Measurements from ENCODE around the gene BEST1.

DNA sequence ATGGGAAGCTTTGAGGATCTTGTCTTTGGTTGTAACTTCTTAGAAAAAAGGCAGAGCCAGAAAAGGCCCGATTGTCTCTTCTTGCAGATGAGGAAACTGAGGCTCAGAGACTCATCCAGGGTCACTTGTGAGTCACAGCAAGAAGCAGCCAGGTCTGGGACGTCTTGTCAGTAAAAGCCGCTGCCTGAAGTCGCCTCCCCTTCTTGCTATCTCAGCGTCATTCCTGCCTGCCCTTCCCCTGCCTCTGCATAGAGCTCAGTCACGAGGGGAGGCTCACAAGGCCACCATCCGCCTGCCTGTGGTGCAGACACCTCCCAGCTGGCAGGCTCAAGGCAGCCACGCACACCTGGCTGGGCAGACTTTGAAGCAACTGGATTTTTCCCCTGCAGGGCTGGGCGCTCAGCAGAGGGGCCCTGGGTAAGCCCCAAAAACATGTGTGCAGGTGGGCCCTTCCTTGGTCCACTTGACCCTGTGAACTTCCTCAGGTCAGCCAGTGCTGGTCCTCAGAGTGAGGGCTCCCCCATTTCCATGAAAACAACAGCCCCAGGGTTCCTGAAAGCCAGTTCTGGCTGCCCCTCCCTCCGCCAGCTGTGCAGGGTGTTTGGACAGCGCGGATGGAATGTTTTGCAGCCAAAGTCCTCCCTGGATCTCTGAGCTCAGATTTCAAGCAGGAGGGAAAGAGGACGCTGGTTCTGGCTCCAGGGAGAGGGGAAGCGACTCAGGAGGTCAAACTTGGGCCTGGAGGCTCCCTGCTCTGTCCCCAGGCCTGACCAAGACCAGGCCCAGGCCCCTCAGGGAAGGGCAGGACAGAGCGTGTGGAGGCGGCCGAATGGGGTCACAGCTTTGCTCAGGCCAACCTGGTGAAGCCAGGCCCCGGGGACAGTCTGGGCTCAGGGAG lies 26.7 kb upstream of the BEST1 start:
- TF ChIP-seq POLR2A (IDR thresholded peaks at IDR 0.05), result peak in 1 of 2 donors; percentile 7
- TF ChIP-seq, protein P1, sequence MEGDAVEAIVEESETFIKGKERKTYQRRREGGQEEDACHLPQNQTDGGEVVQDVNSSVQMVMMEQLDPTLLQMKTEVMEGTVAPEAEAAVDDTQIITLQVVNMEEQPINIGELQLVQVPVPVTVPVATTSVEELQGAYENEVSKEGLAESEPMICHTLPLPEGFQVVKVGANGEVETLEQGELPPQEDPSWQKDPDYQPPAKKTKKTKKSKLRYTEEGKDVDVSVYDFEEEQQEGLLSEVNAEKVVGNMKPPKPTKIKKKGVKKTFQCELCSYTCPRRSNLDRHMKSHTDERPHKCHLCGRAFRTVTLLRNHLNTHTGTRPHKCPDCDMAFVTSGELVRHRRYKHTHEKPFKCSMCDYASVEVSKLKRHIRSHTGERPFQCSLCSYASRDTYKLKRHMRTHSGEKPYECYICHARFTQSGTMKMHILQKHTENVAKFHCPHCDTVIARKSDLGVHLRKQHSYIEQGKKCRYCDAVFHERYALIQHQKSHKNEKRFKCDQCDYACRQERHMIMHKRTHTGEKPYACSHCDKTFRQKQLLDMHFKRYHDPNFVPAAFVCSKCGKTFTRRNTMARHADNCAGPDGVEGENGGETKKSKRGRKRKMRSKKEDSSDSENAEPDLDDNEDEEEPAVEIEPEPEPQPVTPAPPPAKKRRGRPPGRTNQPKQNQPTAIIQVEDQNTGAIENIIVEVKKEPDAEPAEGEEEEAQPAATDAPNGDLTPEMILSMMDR (IDR thresholded peaks at IDR 0.05), result peak in 1 of 5 experiments; percentile 7

Measured in tibial nerve (tissue), 3 donors.